Activated gamma-delta T cell (primary cell): ENCODE data around the gene RBFOX1.

ENCODE experiments used
- DNase-seq: peaks from one replicate; lab custom pipeline; 2025; lab: John Stamatoyannopoulos, UW

Gene RBFOX1

DNA sequence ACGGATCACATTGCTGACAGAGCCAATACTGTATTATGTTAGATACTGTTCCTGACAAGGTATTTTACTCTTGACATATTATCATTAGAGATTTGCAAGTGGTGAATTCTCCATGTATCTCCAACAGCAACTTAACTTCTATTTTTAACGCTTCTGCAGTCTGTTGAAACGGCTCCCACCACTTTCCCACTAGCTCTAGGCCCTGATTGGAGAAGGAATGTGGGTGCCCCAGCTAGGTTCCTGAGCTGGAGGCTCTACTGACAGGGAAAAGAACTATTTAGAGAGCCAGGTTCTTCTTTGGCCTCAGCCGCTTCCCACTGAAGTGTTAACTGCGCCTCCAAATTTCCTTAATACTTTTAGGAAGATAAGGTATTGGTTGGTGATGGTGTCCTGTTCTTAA lies 191.8 kb downstream of the RBFOX1 start:
- DNase-seq, result no peak

DNA sequence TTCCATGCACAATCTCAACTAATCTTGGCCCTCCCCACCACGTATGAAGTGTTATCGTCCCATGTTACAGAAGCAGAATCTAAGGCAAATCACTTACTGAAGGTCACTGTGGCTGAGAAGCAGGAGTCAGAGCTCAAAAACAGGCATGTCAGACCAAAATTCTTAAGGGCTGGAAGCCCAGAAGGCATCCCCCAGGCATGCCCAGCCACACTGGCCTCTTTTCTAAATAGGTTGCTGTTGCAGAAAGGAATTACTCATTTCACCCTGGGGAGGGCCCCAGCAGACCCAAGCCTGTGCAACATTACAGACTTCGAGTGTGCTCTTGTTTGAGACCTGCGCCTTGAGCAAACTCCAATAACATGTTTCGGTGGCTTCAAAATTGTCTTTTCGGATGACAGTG lies 194.1 kb downstream of the RBFOX1 start:
- DNase-seq, result no peak

- DNase-seq, result no peak
These were observed 199.9 kb downstream of the RBFOX1 start for GRCh38 chr16:7532534-7532933.

- no peak for DNase-seq
These were observed 202.1 kb downstream of the RBFOX1 start for GRCh38 chr16:7534749-7535148.

- DNase-seq, result no peak
These were observed 208.4 kb downstream of the RBFOX1 start for GRCh38 chr16:7541026-7541425.

DNA sequence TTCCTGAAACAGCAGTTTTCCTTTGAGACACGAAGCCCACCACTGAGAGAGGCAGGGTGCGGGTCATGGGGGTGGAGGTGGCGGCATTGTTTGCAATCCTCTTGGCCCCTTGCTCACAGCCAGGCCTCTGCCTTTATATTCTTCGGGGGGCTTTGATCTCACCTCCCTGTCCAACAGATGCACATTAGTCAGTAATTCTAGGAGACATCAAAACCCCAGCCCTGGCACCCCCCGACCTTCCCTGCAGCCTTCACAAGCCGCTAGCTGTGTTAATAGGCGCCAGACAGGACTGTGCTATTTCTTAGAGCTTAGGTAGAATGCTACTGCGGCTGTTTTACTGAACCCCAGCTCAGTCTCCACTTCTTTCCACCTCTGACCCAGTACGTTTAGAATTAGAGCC lies 212.6 kb downstream of the RBFOX1 start:
- no peak for DNase-seq

DNA sequence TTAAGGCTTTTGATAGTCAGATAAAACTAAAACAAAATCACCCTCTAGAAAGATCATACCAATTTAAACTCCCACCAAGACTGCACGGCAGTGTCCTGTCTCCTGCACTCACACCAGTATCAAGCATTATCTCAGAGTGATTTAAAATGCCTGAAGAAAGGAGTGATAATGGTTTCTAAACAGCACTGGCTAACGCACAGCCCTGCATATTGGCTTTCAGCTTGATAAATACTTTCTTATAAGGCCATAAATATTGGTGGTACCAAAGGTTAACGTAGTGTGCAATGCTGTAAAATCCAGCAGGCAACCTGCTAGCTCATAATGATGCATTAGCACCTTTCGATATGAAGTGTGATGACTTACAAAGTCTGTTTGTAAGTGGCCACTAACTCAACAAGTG lies 214.3 kb downstream of the RBFOX1 start:
- no peak for DNase-seq

DNA sequence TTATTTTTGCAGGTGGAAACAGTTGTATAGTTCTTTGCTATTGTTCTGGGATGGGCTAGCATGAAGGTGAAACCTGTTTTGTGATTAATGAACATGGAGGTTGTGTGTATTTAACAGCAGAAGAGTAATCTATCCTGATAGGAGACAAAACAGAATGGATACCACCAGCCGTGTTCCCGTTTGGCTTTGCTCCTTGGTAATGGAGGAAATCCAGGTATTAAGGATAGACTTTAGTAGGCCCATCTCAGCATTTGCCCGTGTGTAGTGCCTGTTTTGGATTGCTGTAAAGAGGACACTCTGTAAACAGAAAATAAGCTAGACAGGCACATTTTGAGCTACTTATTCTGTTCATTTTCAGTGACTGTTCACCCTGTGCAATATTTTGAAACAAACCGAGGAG lies 215.1 kb downstream of the RBFOX1 start:
- no peak for DNase-seq

GRCh38 chr16:7548796-7549318 lies 216.2 kb downstream of the RBFOX1 start:
- no peak for DNase-seq

DNA sequence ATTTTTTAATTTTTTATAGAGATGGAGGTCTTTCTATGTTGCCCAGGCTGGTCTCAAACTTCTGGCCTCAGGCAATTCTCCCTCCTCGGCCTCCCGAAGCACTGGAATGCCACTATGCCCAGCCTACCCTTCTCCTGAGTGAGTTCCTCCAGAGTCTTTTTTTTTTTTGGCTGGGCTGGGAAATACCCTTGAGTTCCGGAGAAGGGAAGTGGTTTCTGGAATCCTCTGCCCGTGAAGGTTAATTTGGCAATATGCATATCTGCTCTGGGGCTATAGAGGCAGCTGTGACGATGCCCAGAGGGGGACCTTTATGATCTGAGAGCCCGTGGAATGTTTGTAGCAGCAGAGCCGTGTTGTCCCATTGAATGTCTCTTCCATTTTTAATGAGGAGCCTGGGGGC lies 217.5 kb downstream of the RBFOX1 start:
- no peak for DNase-seq

GRCh38 chr16:7555459-7555858 lies 222.8 kb downstream of the RBFOX1 start:
- no peak for DNase-seq

- no peak for DNase-seq
These were observed 229.3 kb downstream of the RBFOX1 start for GRCh38 chr16:7561908-7562405.

DNA sequence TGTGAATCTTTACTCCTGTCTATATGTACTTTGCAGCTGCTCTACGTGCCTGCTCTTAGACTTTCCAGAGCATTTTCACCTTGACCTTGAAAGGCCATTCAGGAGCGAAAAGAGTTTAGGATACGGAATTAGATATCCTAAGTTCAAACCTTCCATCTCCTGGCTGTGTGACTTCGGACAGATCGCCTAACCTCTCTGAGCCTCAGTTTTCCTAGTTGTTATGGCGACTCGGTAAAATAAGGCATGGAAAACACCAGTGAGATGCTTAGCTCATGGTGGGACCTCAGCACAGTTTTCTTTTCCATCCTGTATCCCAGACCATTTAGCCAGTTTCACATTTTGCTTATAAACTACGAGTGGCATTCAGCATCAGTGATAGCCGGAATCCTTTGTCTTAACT lies 233.7 kb downstream of the RBFOX1 start:
- no peak for DNase-seq

- no peak for DNase-seq
These were observed 238.7 kb downstream of the RBFOX1 start for GRCh38 chr16:7571366-7571765.

- no peak for DNase-seq
These were observed 244.9 kb downstream of the RBFOX1 start for GRCh38 chr16:7577588-7577987.

DNA sequence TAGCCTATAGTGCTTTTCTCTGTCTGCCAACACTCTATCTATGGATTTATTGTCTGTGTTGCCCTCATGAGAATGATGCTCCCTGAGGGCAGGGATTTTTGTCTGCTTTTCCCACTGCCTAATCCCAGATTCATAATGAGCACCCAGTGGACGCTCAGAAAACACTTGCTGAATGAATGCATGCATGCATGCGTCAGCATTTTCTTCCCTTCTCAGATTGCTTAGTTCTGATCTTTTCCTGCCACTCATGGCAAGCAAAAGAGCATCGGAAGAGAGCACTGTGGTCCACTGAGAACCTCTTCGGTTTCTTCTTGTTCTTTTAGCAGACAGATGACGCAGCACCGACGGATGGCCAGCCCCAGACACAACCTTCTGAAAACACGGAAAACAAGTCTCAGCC lies 246.8 kb downstream of the RBFOX1 start:
- no peak for DNase-seq

DNA sequence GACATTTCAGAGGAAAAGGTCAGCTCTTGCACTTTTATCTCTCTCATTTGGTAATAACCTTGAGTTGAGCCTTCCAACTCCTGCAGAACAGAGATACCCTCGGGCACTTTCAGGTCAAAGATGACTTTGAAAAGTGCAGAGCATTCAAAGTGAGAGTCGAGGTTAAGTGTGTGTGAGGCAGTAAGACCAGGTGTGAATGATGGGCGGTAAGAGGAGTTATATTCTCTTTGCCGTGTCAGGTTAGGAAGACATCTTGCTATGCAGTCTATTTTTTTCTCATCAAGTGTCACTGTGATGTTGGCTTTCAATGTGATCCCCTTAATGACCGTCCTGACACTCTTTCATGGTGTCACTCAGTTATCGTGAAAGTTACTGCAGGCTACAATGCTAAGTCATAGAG lies 248.5 kb downstream of the RBFOX1 start:
- DNase-seq, result no peak

- DNase-seq, result no peak
These were observed 250.8 kb downstream of the RBFOX1 start for GRCh38 chr16:7583396-7583795.

GRCh38 chr16:7584561-7584960 lies 251.9 kb downstream of the RBFOX1 start:
- no peak for DNase-seq

- no peak for DNase-seq
These were observed 253.1 kb downstream of the RBFOX1 start for GRCh38 chr16:7585705-7586104.

DNA sequence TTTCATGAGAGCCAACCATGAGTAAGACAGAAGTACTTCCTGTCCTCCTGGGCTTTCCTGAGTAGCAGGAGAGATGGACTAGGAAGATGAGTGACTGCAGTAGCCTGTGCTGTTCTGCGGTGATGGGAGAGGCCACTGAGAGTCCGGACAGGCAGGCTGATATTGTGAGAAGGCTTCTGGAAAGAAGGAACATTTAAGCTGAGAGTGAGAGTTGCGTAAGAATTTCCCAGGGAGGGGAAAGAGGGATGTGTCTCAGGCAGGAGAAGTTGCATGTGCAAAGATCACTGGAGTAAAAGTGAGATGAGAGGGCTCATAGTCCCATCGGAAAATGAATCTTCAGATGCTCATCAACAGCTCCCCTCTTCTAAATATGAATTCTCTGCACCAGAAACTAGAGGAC lies 258.3 kb downstream of the RBFOX1 start:
- no peak for DNase-seq

GRCh38 chr16:7596308-7596707 lies 263.7 kb downstream of the RBFOX1 start:
- no peak for DNase-seq

GRCh38 chr16:7597677-7598076 lies 265.0 kb downstream of the RBFOX1 start:
- no peak for DNase-seq

DNA sequence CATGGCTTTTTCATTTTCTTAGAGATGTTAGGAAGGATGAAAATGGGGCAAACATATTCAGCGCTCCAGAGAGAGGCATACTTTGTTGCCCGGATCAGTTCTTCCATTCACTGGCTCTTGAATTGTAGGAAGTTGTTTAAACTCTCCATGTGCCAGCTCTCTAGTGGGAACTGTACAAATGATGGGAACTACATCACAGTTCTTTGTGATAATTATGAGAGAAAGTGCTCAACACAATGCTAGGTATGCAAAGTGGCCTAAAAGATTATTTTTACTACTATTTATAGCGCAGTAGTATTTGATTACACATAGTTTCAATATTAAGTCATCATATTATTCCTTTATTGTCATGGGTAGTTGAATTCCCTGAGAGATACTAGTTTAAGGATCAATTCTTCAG lies 268.5 kb downstream of the RBFOX1 start:
- no peak for DNase-seq
